Measurements from ENCODE around the gene XXYLT1. TPM values are rescaled to one million over a fixed set of nuclear protein-coding genes. Genes with fewer than 3 reads are reported as not detected.
"Not testable (repeated sequence)": the region's sequence is repeated elsewhere in the genome, so short reads cannot be mapped to it uniquely, and the experiment has no call there.

XXYLT1 gene
- polyA plus RNA-seq, 1 donor (not counting 4 experiments of a cell fraction or from before 2014, with no cell fraction given), result 11.1 TPM

GRCh38 chr3:195052939-195053338 lies 218.0 kb downstream of the XXYLT1 start:
- Histone ChIP-seq H3K36me3 (ENCODE audit: control insufficient read depth in 2 of 2, extremely low read depth in 1 of 2, insufficient read depth in 2 of 2, low read length in 2 of 2) (no peaks in the 10 kb centered on the region), H2AFZ (ENCODE audit: control insufficient read depth, low read length) (no peak overlapping the region), H3K79me2 (ENCODE audit: control insufficient read depth, insufficient read depth, low read length) (no peaks in the 10 kb centered on the region), H3K4me2 (ENCODE audit: control insufficient read depth, extremely low read depth, insufficient read depth, low read depth, low read length) (no peak overlapping the region), H3K27me3 (ENCODE audit: control insufficient read depth, extremely low read depth, insufficient read depth, low read length) (no peaks in the 10 kb centered on the region), H3K27ac (ENCODE audit: control insufficient read depth, insufficient read depth, low read length) (no peak overlapping the region), H3K9ac (ENCODE audit: control insufficient read depth, extremely low read depth, insufficient read depth, low read length) (no peak overlapping the region), H4K20me1 (ENCODE audit: control insufficient read depth, extremely low read depth, insufficient read depth, low read length) (no peaks in the 10 kb centered on the region), H3K9me1 (ENCODE audit: control insufficient read depth, extremely low read depth, insufficient read depth, low read length) (no peaks in the 10 kb centered on the region), H3K9me3 (ENCODE audit: control insufficient read depth, low read depth, low read length) (no peaks in the 10 kb centered on the region), H3K4me3 (ENCODE audit: control insufficient read depth in 2 of 3, extremely low read depth in 1 of 3, insufficient read depth in 2 of 3, low read depth in 1 of 3, low read length in 3 of 3) (no peak overlapping the region), H3K4me1 (ENCODE audit: control insufficient read depth, extremely low read depth, insufficient read depth, low read length) (no peaks in the 10 kb centered on the region)
- DNase-seq (ENCODE audit: low read depth, low spot score) (no peak), FAIRE-seq (no peak)
- dilution Hi-C loops (cut with MboI; ENCODE audit: extremely low pct_ligation_motif_present, low sequenced_read_pairs), result no loop called here
- no peak for TF ChIP-seq CTCF (optimal IDR thresholded peaks at IDR 0.05 in 1 of 3, IDR thresholded peaks at IDR 0.05 in 1 of 3, conservative IDR thresholded peaks at IDR 0.05 in 1 of 3; ENCODE audit: extremely low read depth in 1 of 3, insufficient read depth in 2 of 3, low read length in 3 of 3)
- TF ChIP-seq EZH2 (IDR thresholded peaks at IDR 0.05; ENCODE audit: low read length), result no peak

DNA sequence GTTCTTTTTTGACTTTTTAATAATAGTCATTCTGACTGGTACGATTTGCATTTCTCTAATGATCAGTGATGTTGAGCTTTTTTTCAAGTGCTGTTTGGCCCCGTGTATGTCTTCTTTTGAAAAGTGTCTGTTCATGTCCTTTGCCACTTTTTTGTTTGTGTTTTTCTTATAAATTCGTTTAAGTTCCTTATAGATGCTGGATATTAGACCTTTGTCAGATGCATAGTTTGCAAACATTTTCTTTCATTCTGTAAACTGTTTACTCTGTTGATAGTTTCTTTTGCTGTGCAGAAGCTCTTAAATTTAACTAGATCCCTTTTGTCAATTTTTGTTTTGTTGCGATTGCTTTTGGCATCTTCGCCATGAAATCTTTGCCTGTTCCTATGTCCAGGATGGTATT lies 220.7 kb downstream of the XXYLT1 start:
- H3K79me2 ChIP-seq (ENCODE audit: control insufficient read depth, insufficient read depth, low read length); H3K4me3 ChIP-seq (ENCODE audit: control insufficient read depth in 2 of 3, extremely low read depth in 1 of 3, insufficient read depth in 2 of 3, low read depth in 1 of 3, low read length in 3 of 3); H3K27me3 ChIP-seq (ENCODE audit: control insufficient read depth, extremely low read depth, insufficient read depth, low read length); H3K4me1 ChIP-seq (ENCODE audit: control insufficient read depth, extremely low read depth, insufficient read depth, low read length); FAIRE-seq; H3K9ac ChIP-seq (ENCODE audit: control insufficient read depth, extremely low read depth, insufficient read depth, low read length); H2AFZ ChIP-seq (ENCODE audit: control insufficient read depth, low read length); H3K27ac ChIP-seq (ENCODE audit: control insufficient read depth, insufficient read depth, low read length); H3K9me3 ChIP-seq (ENCODE audit: control insufficient read depth, low read depth, low read length); dilution Hi-C loops (cut with MboI; ENCODE audit: extremely low pct_ligation_motif_present, low sequenced_read_pairs); H3K9me1 ChIP-seq (ENCODE audit: control insufficient read depth, extremely low read depth, insufficient read depth, low read length); H3K4me2 ChIP-seq (ENCODE audit: control insufficient read depth, extremely low read depth, insufficient read depth, low read depth, low read length); H4K20me1 ChIP-seq (ENCODE audit: control insufficient read depth, extremely low read depth, insufficient read depth, low read length); H3K36me3 ChIP-seq (ENCODE audit: control insufficient read depth in 2 of 2, extremely low read depth in 1 of 2, insufficient read depth in 2 of 2, low read length in 2 of 2); DNase-seq (ENCODE audit: low read depth, low spot score): not testable (repeated sequence)
